H1 (cell line): ENCODE data around the gene CD4. TPM values are rescaled to one million over a fixed set of nuclear protein-coding genes. Genes with fewer than 3 reads are reported as not detected.

Experiments
- CTCF ChIA-PET: fragments of 300-600 bp; sonication (Branson Sonifier 250); formaldehyde crosslinking; loops from one replicate; lab custom pipeline; 2021; ENCODE audit not compliant: partially characterized antibody; lab: Charles Lee
- POLR2A ChIA-PET: fragments of 300-600 bp; sonication (Branson Sonifier 250); formaldehyde crosslinking; loops from one replicate; lab custom pipeline; 2021; ENCODE audit warnings: inconsistent platforms; ENCODE audit not compliant: partially characterized antibody; lab: Charles Lee
- DNase-seq, 2 experiments: peaks; one replicate each; pipeline versions ENCODE4 v3.0.0 to v3.0.0-alpha.2; 2010 to 2022; ENCODE audit warnings: low spot score in 2 of 2, low read depth in 1 of 2, mixed read lengths in 1 of 2
- FAIRE-seq: peaks from 2 replicates; lab custom pipeline; 2011; peaks lifted over from hg19 to GRCh38; lab: Jason Lieb, UNC
- H2AFZ ChIP-seq: 2 replicates; pipeline ENCODE4 v1.8.1; 2012; ENCODE audit warnings: low read length, inconsistent platforms
- H2AK5ac ChIP-seq: 2 replicates; pipeline ENCODE4 v1.6.1; 2013; ENCODE audit warnings: low read depth, low read length
- H2BK120ac ChIP-seq: replicated peaks from 2 replicates; pipeline ENCODE3; 2013; ENCODE audit warnings: low read depth, low read length, inconsistent platforms
- H2BK12ac ChIP-seq: 2 replicates; pipeline ENCODE4 v1.6.1; 2013; ENCODE audit warnings: low read depth, low read length
- H2BK15ac ChIP-seq: 2 replicates; pipeline ENCODE4 v1.6.1; 2013; ENCODE audit warnings: low read length
- H2BK20ac ChIP-seq: 2 replicates; pipeline ENCODE4 v1.6.1; 2013; ENCODE audit warnings: low read length
- H2BK5ac ChIP-seq: 2 replicates; pipeline ENCODE4 v1.6.1; 2013; ENCODE audit warnings: low read depth, low read length
- H3K14ac ChIP-seq: 2 replicates; pipeline ENCODE4 v1.6.1; 2013; ENCODE audit warnings: inconsistent platforms; ENCODE audit not compliant: insufficient read length
- H3K18ac ChIP-seq: 2 replicates; pipeline ENCODE4 v1.6.1; 2013; ENCODE audit warnings: low read length; ENCODE audit errors: extremely low read depth
- H3K23ac ChIP-seq: 2 replicates; pipeline ENCODE4 v1.6.1; 2013; ENCODE audit warnings: inconsistent platforms; ENCODE audit not compliant: insufficient read length
- H3K23me2 ChIP-seq: 2 replicates; pipeline ENCODE4 v1.6.1; 2013; ENCODE audit warnings: low read depth, low read length
- H3K27ac ChIP-seq: 2 replicates; pipeline ENCODE4 v1.6.1; 2011; ENCODE audit warnings: low read depth, low read length, inconsistent platforms
- H3K27me3 ChIP-seq, 4 experiments: replicated peaks in 1 of 4; 1 replicate in 1 of 4; 2 replicates in 3 of 4; pipeline versions ENCODE4 v1.6.1 to v1.8.1; 2011 to 2013; ENCODE audit warnings: low read length in 3 of 4, mild to moderate bottlenecking in 3 of 4, inconsistent platforms in 2 of 4, mixed read lengths in 2 of 4, moderate library complexity in 1 of 4; ENCODE audit not compliant: control insufficient read depth in 3 of 4, insufficient read depth in 3 of 4; ENCODE audit errors: extremely low read depth in 1 of 4
- H3K36me3 ChIP-seq, 4 experiments: 2 replicates each; pipeline versions ENCODE4 v1.6.1 to v1.8.1; 2011 to 2013; ENCODE audit warnings: mild to moderate bottlenecking in 4 of 4, low read length in 3 of 4, moderate library complexity in 2 of 4, control low read depth in 1 of 4, inconsistent platforms in 1 of 4; ENCODE audit not compliant: insufficient read depth in 4 of 4, control insufficient read depth in 2 of 4
- H3K4ac ChIP-seq: replicated peaks from 2 replicates; pipeline ENCODE3; 2013; ENCODE audit warnings: low read length, low read depth, mixed read lengths, inconsistent platforms; ENCODE audit not compliant: insufficient read length
- H3K4me1 ChIP-seq, 4 experiments: replicated peaks in 1 of 4; 1 replicate in 1 of 4; 2 replicates in 3 of 4; pipeline versions ENCODE4 v1.6.1 to v1.8.1; 2011 to 2013; ENCODE audit warnings: low read length in 3 of 4, inconsistent platforms in 2 of 4, mixed read lengths in 1 of 4; ENCODE audit not compliant: insufficient read depth in 4 of 4, control insufficient read depth in 3 of 4
- H3K4me2 ChIP-seq, 2 experiments: 2 replicates each; pipeline versions ENCODE4 v1.6.1 to v1.8.1; 2011 to 2013; ENCODE audit warnings: low read depth in 2 of 2, low read length in 2 of 2, control low read depth in 1 of 2, inconsistent platforms in 1 of 2, mild to moderate bottlenecking in 1 of 2; ENCODE audit not compliant: insufficient read depth in 1 of 2
- H3K4me3 ChIP-seq, 4 experiments: fragments of 200-600, 300-600 bp in 1 of 4; sonication (generic), shearing (Covaris generic), sonication (Bioruptor Twin) in 1 of 4; 2 replicates each; pipeline versions ENCODE4 v1.5.1 to v1.8.1; 2011 to 2016; ENCODE audit warnings: low read length in 4 of 4, low read depth in 3 of 4, control low read depth in 2 of 4, inconsistent platforms in 2 of 4, mild to moderate bottlenecking in 2 of 4, mixed read lengths in 1 of 4, moderate library complexity in 1 of 4; ENCODE audit not compliant: insufficient read depth in 2 of 4; ENCODE audit errors: extremely low read depth in 1 of 4
- H3K56ac ChIP-seq: replicated peaks from 2 replicates; pipeline ENCODE3; 2013; ENCODE audit warnings: low read depth, mild to moderate bottlenecking, mixed read lengths, low read length, inconsistent platforms; ENCODE audit not compliant: insufficient read length
- H3K79me1 ChIP-seq: 2 replicates; pipeline ENCODE4 v1.6.1; 2013; ENCODE audit warnings: low read depth, low read length, control low read depth
- H3K79me2 ChIP-seq, 2 experiments: 2 replicates each; pipeline versions ENCODE4 v1.6.1 to v1.8.1; 2012 to 2013; ENCODE audit warnings: low read length in 2 of 2, mild to moderate bottlenecking in 2 of 2, inconsistent platforms in 1 of 2; ENCODE audit not compliant: insufficient read depth in 2 of 2, control insufficient read depth in 1 of 2
- H3K9ac ChIP-seq, 4 experiments: replicated peaks in 1 of 4; 1 replicate in 1 of 4; 2 replicates in 3 of 4; pipeline versions ENCODE4 v1.6.1 to v1.8.1; 2011 to 2013; ENCODE audit warnings: low read depth in 3 of 4, low read length in 3 of 4, control low read depth in 2 of 4, mild to moderate bottlenecking in 2 of 4, moderate library complexity in 2 of 4, inconsistent platforms in 1 of 4; ENCODE audit errors: extremely low read depth in 1 of 4
- H3K9me3 ChIP-seq, 2 experiments: 2 replicates each; pipeline versions ENCODE4 v1.6.1 to v1.8.1; 2012 to 2013; ENCODE audit warnings: mild to moderate bottlenecking in 2 of 2, moderate library complexity in 2 of 2, control low read depth in 1 of 2, inconsistent platforms in 1 of 2, low read depth in 1 of 2, low read length in 1 of 2, mixed read lengths in 1 of 2; ENCODE audit not compliant: insufficient read depth in 2 of 2
- H4K20me1 ChIP-seq, 2 experiments: replicated peaks in 1 of 2; 2 replicates each; pipeline versions ENCODE3 to v1.8.1; 2011 to 2013; ENCODE audit warnings: inconsistent platforms in 2 of 2, low read length in 2 of 2, mild to moderate bottlenecking in 1 of 2; ENCODE audit not compliant: insufficient read depth in 2 of 2, control insufficient read depth in 1 of 2
- H4K5ac ChIP-seq: 2 replicates; pipeline ENCODE4 v1.6.1; 2013; ENCODE audit warnings: low read length, low read depth, mixed read lengths, inconsistent platforms; ENCODE audit not compliant: insufficient read length
- H4K8ac ChIP-seq: 2 replicates; pipeline ENCODE4 v1.8.0; 2013; ENCODE audit warnings: mild to moderate bottlenecking, moderate library complexity, low read length, inconsistent platforms; ENCODE audit not compliant: insufficient read depth; ENCODE audit errors: extremely low read depth
- H4K91ac ChIP-seq: replicated peaks from 2 replicates; pipeline ENCODE3; 2013; ENCODE audit warnings: low read length, mixed read lengths, inconsistent platforms; ENCODE audit not compliant: insufficient read length
- CEBPB ChIP-seq: IDR thresholded peaks from 2 replicates; pipeline ENCODE4 v1.6.1; 2012; ENCODE audit warnings: low read depth, low read length
- E2F6 ChIP-seq: IDR thresholded peaks from 2 replicates; pipeline ENCODE4 v1.6.1; 2012; ENCODE audit warnings: inconsistent platforms
- GTF2F1 ChIP-seq: IDR thresholded peaks from 2 replicates; pipeline ENCODE4 v1.6.1; 2012; ENCODE audit warnings: low read depth, low read length, improper control_type of control experiment, borderline replicate concordance
- JUN ChIP-seq: IDR thresholded peaks from 2 replicates; pipeline ENCODE4 v1.6.1; 2011; ENCODE audit warnings: low read depth, mild to moderate bottlenecking, improper control_type of control experiment, low read length
- JUND ChIP-seq: IDR thresholded peaks from 2 replicates; pipeline ENCODE4 v1.6.1; 2011; ENCODE audit warnings: mild to moderate bottlenecking, improper control_type of control experiment, low read length
- MAX ChIP-seq: IDR thresholded peaks from 2 replicates; pipeline ENCODE4 v1.6.1; 2012; ENCODE audit warnings: inconsistent platforms
- POLR2A ChIP-seq, 2 experiments: IDR thresholded peaks; 1 replicate in 1 of 2; 2 replicates in 1 of 2; pipeline ENCODE4 v1.6.1; 2011; ENCODE audit warnings: low read depth in 2 of 2, low read length in 2 of 2, mild to moderate bottlenecking in 2 of 2; ENCODE audit errors: control extremely low read depth in 1 of 2
- POLR2AphosphoS5 ChIP-seq: IDR thresholded peaks from 2 replicates; pipeline ENCODE4 v1.6.1; 2011; ENCODE audit warnings: low read depth, low read length
- SP2 ChIP-seq: IDR thresholded peaks from 2 replicates; pipeline ENCODE4 v1.6.1; 2012; ENCODE audit warnings: mild to moderate bottlenecking, low read length, inconsistent platforms
- TAF1 ChIP-seq: IDR thresholded peaks from 2 replicates; pipeline ENCODE4 v1.6.1; 2011; ENCODE audit warnings: mild to moderate bottlenecking, low read depth, low read length
- TAF7 ChIP-seq: optimal IDR thresholded peaks from 2 replicates; pipeline ENCODE3; 2011; ENCODE audit warnings: low read depth, mild to moderate bottlenecking, inconsistent platforms, low read length, moderate library complexity, borderline replicate concordance
- WGBS, 2 experiments: shearing (Covaris generic) in 1 of 2; methylation state at CpG; one replicate each; pipeline versions ENCODE4 v1.1.6 to v1.1.7; 2013 to 2015; ENCODE audit warnings: low lambda C conversion rate in 2 of 2, mixed read lengths in 2 of 2, inconsistent platforms in 1 of 2, low coverage in 1 of 2, missing lambda C conversion rate in 1 of 2; ENCODE audit not compliant: insufficient replicate concordance in 2 of 2, insufficient coverage in 1 of 2, insufficient read length in 1 of 2; ENCODE audit errors: extremely low coverage in 1 of 2, missing lambda C conversion rate in 1 of 2; 5-methylcytosine and 5-hydroxymethylcytosine counted together
- polyA plus RNA-seq, 7 experiments: library from polyadenylated mRNA; depleted of rRNA in 3 of 7; stranded (reverse) in 5 of 7; unstranded in 2 of 7; fragments of >200 nt in 5 of 7; fragments of 200-250 nt in 2 of 7; gene quantifications; 1 replicate in 5 of 7; 2 replicates in 1 of 7; 4 replicates in 1 of 7; pipeline versions ENCODE4 v1.2.1 to v1.2.3, GENCODE V29; 2011 to 2013; ENCODE audit warnings: missing spikeins in 2 of 7, mixed read lengths in 2 of 7
- total RNA-seq: library from RNA; stranded (reverse); fragmentation: NEBNext Ultra II Directional; extraction: Animal tissue kit (Norgen Biotek cat#: 25700); gene quantifications from 2 replicates; pipeline ENCODE4 v1.2.1, GENCODE V29; 2021

The CD4 gene
- total and polyA plus RNA-seq, 2 of the 8 experiments (the other 6 are each of a cell fraction or from before 2014, with no cell fraction given) = 3.4 to 5.1 TPM

- Histone ChIP-seq H3K27ac (peak within 1 kb of the TSS; percentile 71), H3K18ac (peak within 1 kb of the TSS; percentile 94), H4K5ac (peak within 1 kb of the TSS; percentile 53), H3K79me1 (0 out of 2 replicates have a peak, but pooled peaks cover 4% of the 10 kb centered on the region), H3K4me3 (peak within 1 kb of the TSS; percentile 84 to 98 (median 86)), H3K23ac (no peak within 1 kb of the TSS), H4K8ac (peak within 1 kb of the TSS; percentile 71; the same call in 1 of the 2 replicates), H4K91ac (peak within 1 kb of the TSS; percentile 87), H3K9me3 (no peaks in the 10 kb centered on the region), H3K79me2 (peaks cover 0 to 22% of the 10 kb centered on the region in 2 experiments; a peak in 2 of 4 replicates), H2AK5ac (no peak within 1 kb of the TSS), H2BK20ac (no peak within 1 kb of the TSS), H3K14ac (no peak within 1 kb of the TSS), H3K4ac (peak within 1 kb of the TSS; percentile 93), H2BK5ac (peak within 1 kb of the TSS; percentile 73; the same call in 1 of the 2 replicates), H2BK120ac (peak within 1 kb of the TSS; percentile 61), H4K20me1 (peaks cover 25 to 30% of the 10 kb centered on the region in 2 experiments), H2AFZ (no peak within 1 kb of the TSS), H3K4me2 (peak within 1 kb of the TSS; percentile 93 to 94), H3K27me3 (no peaks in the 10 kb centered on the region), H3K4me1 (peaks cover 7 to 48% (median 25%) of the 10 kb centered on the region in 4 experiments), H3K9ac (peak within 1 kb of the TSS; percentile 60 to 85 (median 82)), H2BK12ac (peak within 1 kb of the TSS; percentile 78; the same call in 1 of the 2 replicates), H3K36me3 (peaks cover 8 to 52% (median 27%) of the 10 kb centered on the region in 4 experiments), H3K56ac (peak within 1 kb of the TSS; percentile 78), H3K23me2 (peaks cover 18% of the 10 kb centered on the region), H2BK15ac (peak within 1 kb of the TSS; percentile 88; the same call in 1 of the 2 replicates)
- CTCF ChIA-PET = interaction anchor here (0.8 to 10.4 kb wide), 17 partner anchors 10 to 113 kb away, joined by 3 to 216 read pairs (median 15); partner anchors contain the start of genes C12orf57 and RNU7-1
- POLR2A ChIA-PET = interaction anchor here (0.5 to 18.9 kb wide), 37 partner anchors 8 to 333 kb away, joined by 3 to 588 read pairs (median 6); partner anchors contain the start of genes ATN1, C12orf57, CDCA3 and COPS7A
- 1% methylated on average over 60 of the region's 86 CpGs; no CpG with 5 or more reads in 1 of the 2 experiments for WGBS, 2 experiments
- FAIRE-seq (no peak), DNase-seq (peak in 1 of 2 experiments; percentile 67)
- TF ChIP-seq POLR2A (IDR thresholded peaks at IDR 0.05; ENCODE audit: control extremely low read depth in 1 of 2, low read depth in 2 of 2, low read length in 2 of 2) (peak in 1 of 2 experiments; percentile 97; a peak in 2 of 3 replicates), E2F6 (peak; percentile 43; the same call in 1 of the 2 replicates), GTF2F1 (peak; percentile 93), POLR2AphosphoS5 (peak; percentile 97), TAF1 (peak; percentile 97), SP2 (no peak), JUN (no peak), JUND (no peak), MAX (peak; percentile 52; the same call in 1 of the 2 replicates), CEBPB (no peak), TAF7 (peak; percentile 96)
Measured at GRCh38 chr12:6867413-6868210, 78.3 kb downstream of the CD4 start, which contains the start of gene TPI1. TPI1 (plus strand) TSS chr12:6867531; CDS start chr12:6867567, 36 bp downstream.
